HG03159 (cell line): Measurements from ENCODE around the gene HECA.

ENCODE experiments used
- ATAC-seq: cut with Tn5 transposase; IDR thresholded peaks from one replicate; pipeline ENCODE4 v1.9.1; 2021; ENCODE audit warnings: mild to moderate bottlenecking, moderate library complexity; ENCODE audit not compliant: unreplicated experiment

Gene HECA

DNA sequence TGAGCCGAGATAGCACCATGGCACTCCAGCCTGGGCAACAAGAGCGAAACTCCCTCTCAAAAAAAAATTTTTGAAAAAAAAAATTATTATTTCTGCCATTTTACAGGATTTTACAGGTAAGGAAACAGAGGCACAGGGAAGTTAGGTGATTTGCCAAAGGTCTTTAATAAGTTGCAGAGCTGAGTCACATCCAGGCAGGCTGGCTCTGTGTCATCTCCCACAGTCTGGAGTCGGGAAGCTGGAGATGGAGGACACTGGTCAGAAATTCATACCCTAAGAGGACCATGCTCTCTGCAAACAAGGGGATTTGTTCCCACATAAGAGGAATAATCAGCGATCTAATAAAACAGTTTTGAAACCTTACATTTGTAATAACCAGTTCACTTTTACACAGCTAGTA is 24.1 kb downstream of the HECA start:
- ATAC-seq, result no peak

DNA sequence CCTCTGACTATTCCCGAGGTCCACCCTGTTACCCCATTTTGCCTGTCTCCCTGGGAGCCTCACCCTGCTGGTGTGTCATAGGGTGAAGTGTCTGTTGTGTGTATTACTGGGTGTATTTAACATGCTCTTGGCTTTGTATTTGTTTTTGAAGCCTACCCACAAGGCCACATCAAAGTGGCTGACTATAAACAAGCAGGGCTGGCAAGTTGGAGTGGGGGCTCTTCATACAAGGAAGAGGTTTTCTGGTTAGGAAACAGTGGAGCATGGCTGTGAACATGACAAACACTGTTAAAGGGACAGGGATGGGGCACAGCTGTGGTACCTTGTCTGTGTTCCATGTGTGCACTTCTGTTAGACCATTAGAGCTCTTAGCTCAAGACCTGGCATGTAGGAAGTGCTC is 26.3 kb downstream of the HECA start:
- peak; percentile 23 for ATAC-seq

DNA sequence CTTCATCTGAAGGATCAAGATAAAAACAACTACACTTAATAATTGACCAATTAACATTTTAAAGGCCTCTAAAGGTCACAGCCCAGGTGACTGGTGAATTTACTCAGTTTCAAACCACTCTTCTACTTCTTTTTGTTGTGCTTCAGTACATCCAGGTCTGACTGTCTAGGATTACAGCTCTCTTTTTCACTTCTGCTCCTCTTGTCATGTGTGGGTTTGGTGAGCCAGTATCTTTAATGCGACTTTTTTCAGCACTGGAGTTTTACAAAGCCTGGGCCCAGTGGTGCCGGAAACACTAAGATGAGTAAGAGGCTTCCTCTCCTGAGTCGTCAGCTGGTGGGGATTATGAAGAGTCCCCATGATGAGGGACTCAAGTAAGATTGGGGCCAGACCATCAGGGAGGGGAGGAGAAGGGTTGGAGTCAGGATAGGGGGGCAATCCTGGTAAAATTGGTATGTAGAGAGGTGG is 27.0 kb downstream of the HECA start:
- ATAC-seq, result peak; percentile 97

DNA sequence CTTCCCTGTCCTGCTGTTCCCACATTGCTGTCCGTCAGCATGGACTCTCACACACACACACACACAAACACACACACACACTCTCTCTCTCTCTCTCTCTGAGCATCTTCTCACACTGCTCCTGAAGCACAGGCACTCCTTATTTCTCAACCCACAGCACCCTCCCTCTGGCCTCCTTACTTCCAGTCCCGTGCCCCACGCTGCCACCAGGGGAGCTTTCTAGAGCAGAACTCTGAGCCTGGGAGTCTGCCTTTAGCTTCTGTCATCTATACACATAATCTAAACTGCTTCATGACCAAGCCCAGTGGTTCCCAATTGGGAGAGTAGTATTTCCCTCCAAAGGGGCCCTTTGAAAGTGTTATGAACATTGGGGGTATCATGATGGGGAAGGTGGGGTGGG is 29.1 kb downstream of the HECA start:
- no peak for ATAC-seq

DNA sequence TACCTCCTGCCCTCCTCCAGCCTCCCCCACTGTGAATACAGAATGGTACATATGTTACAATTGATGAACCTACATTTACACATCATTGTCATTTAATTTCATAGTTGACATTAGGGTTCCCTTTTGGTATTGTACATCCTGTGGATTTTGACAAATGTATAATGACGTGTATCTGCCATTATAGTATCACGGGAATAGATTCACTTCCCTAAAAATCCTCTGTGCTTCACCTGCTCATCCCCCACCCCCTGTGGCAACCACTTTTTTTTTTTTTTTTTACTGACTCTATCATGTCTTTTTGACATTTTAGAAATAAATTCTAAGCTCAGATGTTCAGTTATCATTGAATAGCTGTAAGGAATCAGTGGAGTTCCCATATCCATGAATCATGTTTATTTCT is 30.4 kb downstream of the HECA start:
- ATAC-seq, result no peak

DNA sequence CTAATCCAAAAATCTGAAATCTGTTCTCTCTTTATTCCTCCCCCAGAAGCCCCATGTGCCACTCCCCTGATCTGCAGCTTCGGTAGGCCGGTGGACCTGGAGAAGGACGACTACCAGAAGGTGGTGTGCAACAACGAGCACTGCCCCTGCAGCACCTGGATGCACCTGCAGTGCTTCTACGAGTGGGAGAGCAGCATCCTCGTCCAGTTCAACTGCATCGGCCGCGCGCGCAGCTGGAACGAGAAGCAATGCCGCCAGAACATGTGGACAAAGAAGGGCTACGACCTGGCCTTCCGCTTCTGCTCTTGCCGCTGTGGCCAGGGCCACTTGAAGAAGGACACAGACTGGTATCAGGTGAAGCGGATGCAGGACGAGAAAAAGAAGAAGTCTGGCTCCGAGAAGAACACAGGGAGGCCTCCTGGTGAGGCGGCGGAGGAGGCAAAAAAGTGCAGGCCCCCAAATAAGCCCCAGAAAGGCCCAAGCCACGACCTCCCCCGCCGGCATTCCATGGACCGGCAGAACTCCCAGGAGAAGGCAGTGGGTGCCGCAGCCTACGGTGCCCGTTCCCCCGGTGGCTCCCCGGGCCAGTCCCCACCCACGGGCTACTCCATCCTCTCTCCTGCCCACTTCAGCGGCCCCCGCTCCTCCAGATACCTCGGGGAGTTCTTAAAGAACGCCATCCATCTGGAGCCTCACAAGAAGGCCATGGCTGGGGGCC is 31.5 kb downstream of the HECA start:
- no peak for ATAC-seq

DNA sequence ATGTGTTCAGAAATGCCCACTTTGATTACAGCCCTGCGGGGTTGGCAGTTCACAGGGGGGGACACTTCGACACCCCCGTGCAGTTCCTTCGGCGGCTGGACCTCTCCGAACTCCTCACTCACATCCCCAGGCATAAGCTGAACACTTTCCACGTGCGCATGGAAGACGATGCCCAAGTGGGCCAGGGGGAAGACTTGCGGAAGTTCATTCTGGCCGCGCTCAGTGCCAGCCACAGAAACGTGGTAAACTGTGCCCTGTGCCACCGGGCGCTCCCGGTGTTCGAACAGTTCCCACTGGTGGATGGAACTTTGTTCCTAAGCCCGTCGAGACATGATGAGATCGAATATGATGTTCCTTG is 32.1 kb downstream of the HECA start:
- no peak for ATAC-seq

DNA sequence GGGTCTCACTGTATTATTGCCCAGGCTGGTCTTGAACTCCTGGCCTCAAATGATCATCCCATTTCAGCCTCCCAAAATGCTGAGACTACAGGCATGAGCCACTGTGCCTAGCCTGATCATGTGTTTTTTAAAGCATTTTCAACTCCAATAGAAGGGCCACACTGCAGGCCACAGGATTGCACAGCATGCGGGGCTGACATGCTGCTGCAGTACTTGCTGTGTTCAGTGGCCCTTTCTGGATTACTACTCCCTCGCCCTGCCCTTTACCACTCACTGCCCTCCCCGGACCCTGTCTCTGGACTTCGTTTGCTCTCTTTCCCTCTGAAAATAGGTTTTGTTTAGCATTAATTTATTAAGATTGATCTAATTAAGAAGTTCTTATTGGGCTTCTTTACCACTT is 37.3 kb downstream of the HECA start:
- no peak for ATAC-seq

DNA sequence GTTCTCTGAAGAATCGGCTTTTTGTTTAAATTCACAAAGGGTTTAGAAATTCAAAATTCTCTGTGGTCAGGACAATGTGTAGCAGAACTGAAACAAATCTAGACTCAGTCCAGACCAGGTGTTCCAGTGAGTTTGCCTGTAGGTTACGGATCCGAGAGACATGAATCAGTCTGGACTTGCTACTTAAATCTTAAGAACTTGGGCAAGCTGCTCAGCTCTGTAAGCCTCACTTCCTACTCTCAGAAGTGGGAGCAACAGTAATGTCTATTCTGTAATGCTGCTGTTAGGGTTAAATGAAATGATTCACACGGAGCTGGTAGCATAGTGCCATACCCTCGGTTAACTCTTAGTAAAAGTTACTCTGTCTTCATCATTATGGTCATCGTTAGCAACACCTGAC is 37.7 kb downstream of the HECA start:
- ATAC-seq, result no peak

DNA sequence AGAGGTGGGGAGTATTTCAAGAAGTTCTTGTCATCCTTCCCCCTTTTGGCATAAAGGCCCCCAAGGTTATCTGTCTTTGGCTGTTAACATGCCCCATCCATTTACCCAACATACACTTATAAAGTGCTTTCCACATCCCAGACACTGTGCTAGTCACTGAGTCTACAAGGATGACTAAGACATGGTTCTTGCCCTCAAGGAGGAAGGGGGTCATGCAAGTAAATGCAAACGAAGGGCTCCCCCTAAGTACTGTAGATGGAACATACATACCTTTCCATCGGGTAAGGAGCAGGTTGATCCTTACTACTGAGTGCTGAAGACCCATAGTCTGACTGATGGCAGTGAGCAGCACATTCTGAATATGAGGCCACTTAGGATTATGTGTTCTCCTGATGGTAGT is 38.3 kb downstream of the HECA start:
- no peak for ATAC-seq

DNA sequence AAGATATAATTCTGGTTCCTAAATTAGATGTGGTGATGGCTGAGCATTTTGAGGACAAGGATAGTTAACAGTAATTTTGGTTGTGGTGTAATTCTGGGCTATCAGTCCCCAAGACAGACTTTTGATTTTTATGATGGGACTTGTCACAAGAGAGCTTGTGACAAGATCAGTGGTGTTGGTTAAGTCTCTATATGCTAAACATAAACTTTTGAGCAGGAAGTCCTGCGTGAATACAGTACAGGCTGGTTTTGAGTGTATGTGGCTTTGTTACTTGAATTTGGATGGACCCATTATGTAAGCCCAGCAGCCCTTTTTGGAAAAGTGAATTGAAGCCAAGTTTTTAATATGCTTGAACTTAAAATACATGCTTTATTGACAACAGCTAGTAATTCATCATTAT is 38.9 kb downstream of the HECA start:
- no peak for ATAC-seq

DNA sequence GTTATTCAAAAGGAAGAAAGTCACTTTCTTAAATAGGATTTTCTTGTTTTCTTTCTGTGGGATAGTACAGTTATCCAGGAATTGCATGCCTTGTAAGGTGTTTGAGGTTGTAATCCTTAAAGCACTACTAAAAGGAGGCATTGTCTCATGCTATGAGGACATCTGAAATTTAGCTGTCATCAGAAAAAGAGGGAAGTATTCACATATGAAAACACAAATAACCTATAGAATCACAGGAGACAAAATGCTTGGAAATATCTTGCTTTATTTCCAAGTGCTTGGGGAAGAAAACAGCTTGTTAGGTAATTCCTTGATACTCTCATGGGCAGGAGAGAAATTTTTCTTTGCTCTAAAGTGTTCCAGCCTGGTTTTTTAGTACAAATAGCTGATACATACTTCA is 40.1 kb downstream of the HECA start:
- no peak for ATAC-seq

DNA sequence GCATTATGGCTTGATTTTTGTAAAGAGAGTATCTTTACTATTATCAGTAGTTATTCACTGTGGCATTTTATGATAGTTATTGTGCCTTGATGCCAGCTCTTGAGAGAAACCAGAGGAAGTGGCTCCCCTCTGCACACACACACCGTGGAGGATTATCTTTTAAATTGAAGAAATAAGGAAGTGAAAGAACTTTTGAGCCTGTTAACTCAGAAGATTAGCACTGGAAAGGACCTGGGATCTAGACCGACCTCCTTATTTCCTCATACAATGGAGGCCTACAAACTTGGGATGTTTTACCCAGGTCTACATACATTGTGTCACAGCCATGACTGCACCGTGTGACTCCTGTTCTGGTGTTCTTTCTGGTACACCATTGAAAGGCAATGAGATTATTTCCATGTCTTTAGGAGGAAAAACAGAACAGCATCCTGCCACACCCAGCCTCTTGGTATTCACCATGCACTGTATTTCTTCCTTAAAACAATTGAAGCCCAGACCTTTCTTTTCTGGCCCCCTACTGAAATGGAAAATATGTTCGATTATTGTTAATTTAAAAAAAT is 40.6 kb downstream of the HECA start:
- ATAC-seq, result no peak

DNA sequence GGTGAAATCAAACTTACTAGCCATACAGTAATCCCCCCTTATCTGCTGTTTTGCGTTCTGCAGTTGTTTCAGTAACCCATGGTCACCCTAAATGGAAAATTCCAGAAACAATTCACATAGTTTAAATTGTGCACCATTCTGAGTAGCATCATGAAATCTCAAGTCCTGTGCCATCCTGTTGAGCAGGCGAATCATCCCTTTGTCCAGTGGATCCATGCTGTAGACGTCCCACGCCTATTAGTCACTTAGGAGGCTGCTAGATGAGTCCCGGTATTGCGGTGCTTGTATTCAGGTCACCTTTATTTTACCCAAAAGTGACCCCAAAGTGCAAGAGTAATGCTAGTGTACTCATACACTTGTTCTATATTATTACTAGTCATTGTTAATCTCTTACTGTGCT is 46.4 kb downstream of the HECA start:
- no peak for ATAC-seq

DNA sequence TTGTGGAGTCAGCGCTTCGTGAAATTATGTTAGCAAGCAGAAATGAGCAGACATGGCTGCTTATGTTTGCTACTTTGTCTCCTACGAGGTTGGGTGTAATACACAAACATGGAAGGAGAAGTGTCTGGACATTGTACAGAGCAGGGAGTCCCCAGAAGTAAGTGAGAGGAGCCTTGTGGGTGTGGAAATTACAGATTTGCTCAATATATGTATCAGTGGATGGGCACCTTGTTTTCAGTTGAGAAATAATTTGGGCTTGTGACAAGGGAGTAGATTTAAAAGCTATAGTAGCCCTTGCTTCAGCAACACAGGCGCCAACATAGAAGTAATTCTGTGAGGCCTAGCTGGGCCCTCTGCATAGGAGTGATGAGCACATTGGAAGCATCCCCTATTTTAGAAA is 49.2 kb downstream of the HECA start:
- no peak for ATAC-seq

DNA sequence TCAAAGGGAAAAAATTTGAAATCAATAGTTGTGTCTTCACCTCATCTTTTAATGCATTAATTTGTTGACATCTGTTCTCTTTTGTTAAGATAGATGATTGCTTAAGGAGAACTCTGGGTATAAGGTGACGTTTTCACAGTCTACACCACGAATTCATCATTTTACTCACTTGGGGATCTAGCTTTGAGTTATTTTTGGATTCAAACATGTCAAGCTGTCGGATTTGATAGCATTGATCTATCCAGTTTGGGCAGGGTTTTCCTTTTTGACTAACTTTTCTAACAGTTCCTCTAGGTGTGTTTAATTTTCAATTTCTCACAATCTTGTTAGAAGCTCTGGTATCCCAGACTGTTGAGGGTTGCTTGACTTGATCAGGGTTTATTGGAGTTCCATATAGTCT is 49.6 kb downstream of the HECA start:
- no peak for ATAC-seq

DNA sequence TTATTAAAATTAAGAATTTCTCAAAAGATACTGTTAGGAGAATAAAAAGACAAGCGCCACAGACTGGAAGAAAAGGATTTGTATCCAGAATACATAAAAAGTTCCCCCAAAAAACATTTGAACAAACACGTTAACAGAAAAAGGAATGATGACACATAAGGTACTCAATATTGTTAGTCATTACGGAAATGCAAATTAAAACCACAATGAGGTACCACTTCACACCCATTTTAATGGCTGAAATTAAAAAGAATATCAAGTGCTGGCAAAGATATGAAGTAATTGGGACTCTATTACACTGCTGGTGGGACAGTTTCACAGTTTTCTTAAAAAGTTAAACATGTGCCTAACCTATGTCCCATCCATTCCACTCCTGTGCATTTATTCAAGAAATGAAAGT is 51.4 kb downstream of the HECA start:
- no peak for ATAC-seq

DNA sequence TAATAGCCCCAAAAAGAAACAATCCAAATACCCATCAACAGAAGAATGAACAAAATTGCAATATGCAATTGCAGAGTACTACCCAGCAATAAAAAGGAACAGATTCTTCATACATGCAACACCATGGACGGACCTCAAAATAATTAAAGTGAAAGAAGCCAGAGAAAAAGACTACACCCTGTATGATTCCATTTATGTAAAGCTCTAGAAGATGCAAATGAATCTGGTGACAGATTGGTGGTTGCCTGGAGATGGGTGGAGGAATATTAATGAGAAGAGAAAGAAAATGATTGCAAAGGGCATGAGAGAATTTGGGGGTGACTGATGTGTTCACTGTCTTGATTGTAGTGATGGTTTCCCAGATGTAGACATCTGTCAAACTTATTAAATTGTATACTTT is 51.8 kb downstream of the HECA start:
- ATAC-seq, result no peak

DNA sequence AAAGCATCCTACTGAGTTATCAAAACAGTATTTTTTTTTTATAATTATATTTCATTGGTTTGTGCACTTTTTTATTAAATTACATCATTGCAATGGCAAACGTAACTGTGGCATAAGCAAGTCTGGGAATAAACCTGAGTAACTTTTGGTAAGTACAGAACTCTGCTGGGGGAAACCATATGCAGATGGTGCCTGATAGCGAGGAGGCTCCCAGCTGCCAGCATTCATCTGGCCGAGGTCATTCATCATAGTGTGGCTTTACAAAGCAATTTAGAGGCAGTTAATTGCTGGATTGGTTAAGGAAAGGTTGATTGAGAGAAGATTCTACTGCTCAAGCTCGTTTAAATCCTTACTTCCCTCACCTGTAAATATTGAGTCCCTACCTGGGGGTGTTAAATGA is 52.6 kb downstream of the HECA start:
- ATAC-seq, result no peak

DNA sequence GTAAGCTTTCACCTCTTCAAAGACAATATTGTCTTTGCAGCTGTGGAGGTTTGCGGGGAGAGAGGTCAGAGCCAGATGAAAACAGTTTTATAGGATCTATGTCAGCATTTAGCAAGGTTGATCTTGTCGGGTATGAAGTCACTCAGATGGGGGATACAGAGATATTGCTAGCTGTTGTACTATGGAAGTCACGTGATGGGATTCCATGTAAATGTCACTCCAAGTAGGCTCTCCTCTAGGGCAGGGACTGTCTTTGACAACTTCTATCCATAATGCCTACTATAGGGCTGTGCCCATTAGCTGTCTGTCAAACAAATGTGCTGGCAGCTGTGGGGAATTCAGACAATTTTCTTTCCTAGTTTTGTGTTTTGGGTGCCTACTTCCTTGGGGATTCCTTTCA is 54.8 kb downstream of the HECA start:
- ATAC-seq, result no peak

DNA sequence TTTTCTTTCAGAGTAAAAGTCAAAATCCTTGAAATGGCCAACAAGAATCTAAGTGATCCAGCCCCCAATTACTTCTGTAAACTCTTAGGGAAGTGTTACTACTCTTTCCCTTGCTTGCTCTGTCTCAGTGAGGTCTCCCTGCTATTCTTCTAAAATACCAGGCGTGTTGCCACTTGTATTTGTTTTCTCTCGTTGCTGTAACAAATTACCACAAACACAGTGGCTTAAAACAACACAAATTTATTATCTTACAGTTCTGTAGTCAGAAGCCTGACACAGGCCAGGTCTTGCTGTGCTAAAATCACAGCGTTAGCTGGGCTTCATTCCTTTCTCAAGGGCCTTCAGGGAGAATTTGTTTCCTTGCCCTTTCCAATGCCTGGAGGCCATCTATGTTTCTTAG is 59.9 kb downstream of the HECA start:
- ATAC-seq, result no peak

DNA sequence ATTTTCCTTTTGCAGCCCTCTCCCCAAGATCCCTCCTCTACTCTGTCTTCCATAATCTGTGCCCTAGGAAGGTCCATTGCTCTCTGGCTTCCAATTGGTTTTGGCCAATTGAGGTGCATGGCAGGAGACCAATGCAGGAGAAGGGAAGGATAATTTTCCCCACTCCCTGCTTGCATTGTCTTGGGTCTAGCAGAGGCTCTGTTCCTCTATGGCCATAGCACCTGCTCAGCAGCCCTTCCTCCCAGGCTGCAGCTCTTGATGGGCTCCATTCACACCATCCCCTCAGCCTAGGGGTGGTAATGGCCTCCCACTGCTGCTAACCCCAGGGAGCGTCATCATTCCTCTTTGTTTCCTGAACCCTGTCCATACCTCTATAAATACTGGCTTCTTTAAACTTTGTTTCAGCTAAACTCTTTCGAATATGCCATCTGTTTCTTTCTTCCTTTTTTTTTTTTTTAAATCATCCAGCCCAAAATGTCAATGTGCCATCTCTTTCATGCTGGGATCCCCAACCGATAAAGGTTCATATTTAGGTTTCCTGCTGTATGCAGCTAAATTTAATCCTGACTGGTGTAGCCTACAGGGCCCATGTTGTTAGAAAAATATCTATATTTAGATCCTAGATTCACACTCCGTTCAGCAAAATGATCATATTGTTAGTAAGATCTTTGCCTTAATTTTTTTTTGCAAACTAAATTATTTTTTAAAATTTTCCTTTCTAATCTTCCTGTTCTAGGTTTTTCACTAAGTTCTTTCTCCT is 63.8 kb downstream of the HECA start:
- ATAC-seq, result no peak
